ENCODE results near the gene SENP8.

- TF ChIP-seq CTCF (conservative IDR thresholded peaks at IDR 0.05; ENCODE audit: low read length): no peak
- no peak for TF ChIP-seq EZH2phosphoT487 (IDR thresholded peaks at IDR 0.05; ENCODE audit: borderline replicate concordance)
These were observed 66.1 kb downstream of the SENP8 start for GRCh38 chr15:72184165-72184811.

Data from Loucy (cell line).